Natural killer cell treated with Interleukin-12 subunit alpha and Interleukin-12 subunit beta and Interleukin-15 and Interleukin-18, amount 100 ng/mL, for 72 hours (primary cell): ENCODE results near the gene DAPL1. TPM values are rescaled to one million over a fixed set of nuclear protein-coding genes. Genes with fewer than 3 reads are reported as not detected.

ENCODE experiments used
- ATAC-seq, 2 donors: fragments of 150-1000 bp; cut with Tn5 transposase in 1 of 2; sonication (Bioruptor Pico), chemical (Tn5 transposase) in 1 of 2; 2 replicates each; pipeline ENCODE4 v1.10.0; 2021
- DNase-seq: peaks from one replicate; pipeline ENCODE4 v3.0.0; 2022; ENCODE audit warnings: low spot score
- H3K27ac Mint-ChIP-seq, 2 donors: 1 replicate in 1 of 2; 2 replicates in 1 of 2; pipeline ENCODE4 v1.8.0; 2022; ENCODE audit warnings: mixed read lengths in 2 of 2, mild to moderate bottlenecking in 1 of 2, moderate library complexity in 1 of 2
- H3K27me3 Mint-ChIP-seq, 2 donors: 1 replicate in 1 of 2; 2 replicates in 1 of 2; pipeline ENCODE4 v1.8.0; 2022; ENCODE audit warnings: mixed read lengths in 2 of 2
- H3K36me3 Mint-ChIP-seq: one replicate; pipeline ENCODE4 v1.8.0; 2022; ENCODE audit warnings: mixed read lengths
- H3K4me1 Mint-ChIP-seq, 2 donors: 1 replicate in 1 of 2; 2 replicates in 1 of 2; pipeline ENCODE4 v1.8.0; 2022; ENCODE audit warnings: low read depth in 2 of 2, mixed read lengths in 2 of 2, mild to moderate bottlenecking in 1 of 2
- H3K4me3 Mint-ChIP-seq: one replicate; pipeline ENCODE4 v1.8.0; 2022; ENCODE audit warnings: mixed read lengths
- H3K9me3 Mint-ChIP-seq: 2 replicates; pipeline ENCODE4 v1.8.0; 2022; ENCODE audit warnings: mixed read lengths
- total RNA-seq, 2 donors: library from RNA; stranded (reverse); gene quantifications; one replicate each; pipeline ENCODE4 v1.2.3, GENCODE V29; 2022

DAPL1 gene
- total RNA-seq, 2 donors from 2014 or later = not detected

DNA sequence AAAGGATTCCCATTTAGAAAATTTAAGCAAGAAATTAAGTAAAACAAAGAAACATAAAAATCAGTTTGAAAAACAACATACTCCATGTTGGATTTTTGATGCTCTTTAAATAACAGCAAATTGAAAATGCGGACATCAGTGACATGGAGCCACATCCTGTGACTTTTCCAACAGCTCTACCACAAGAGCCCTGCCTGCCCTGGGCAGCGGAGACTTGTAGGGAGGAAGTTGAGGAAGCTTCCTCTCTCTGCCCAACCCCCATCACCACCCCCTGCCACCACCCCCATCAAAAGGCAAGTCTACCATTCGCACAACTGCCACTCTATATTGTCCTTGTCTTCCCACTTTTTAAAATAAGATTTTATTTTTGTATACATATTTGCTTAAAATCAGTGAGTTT is 32.8 kb upstream of the DAPL1 start:
- peaks cover 0 to 4% of the 10 kb centered on the region in 2 donors for H3K4me1 Mint-ChIP-seq
- peaks cover 2% of the 10 kb centered on the region for H3K9me3 Mint-ChIP-seq
- no peak overlapping the region for H3K4me3 Mint-ChIP-seq
- H3K27me3 Mint-ChIP-seq = no peaks in the 10 kb centered on the region
- no peak overlapping the region for H3K27ac Mint-ChIP-seq
- no peak for DNase-seq
- no peak for ATAC-seq
- no peaks in the 10 kb centered on the region for H3K36me3 Mint-ChIP-seq

DNA sequence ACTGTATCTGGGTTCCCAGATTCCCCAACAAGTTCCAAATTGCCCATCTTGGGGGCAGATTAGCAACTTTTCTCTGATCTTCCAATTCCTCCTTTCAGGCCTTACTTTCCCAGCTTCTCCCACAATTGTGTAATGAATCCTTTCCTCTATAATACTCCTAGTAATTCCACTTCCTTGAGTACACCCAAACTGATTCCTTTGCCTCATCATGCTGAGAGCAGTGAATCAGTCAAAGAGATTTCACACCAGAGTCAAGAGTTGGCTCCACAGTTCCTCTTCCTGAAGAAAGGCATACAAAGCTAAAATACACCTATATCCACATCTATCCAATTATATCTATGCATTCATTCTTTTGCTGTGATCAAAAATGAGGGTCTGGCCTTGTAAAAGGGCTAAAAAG is 28.6 kb upstream of the DAPL1 start:
- Mint-ChIP-seq H3K9me3 (peaks cover 2% of the 10 kb centered on the region), H3K36me3 (no peaks in the 10 kb centered on the region), H3K4me3 (no peak overlapping the region), H3K27me3 (peaks cover 2 to 8% of the 10 kb centered on the region in 2 donors), H3K4me1 (peaks cover 0 to 4% of the 10 kb centered on the region in 2 donors), H3K27ac (no peak overlapping the region)
- DNase-seq (no peak), ATAC-seq (no peak)

GRCh38 chr2:158772306-158773078 is 22.6 kb upstream of the DAPL1 start:
- ATAC-seq (no peak), DNase-seq (no peak)
- Mint-ChIP-seq H3K4me3 (no peak overlapping the region), H3K36me3 (no peaks in the 10 kb centered on the region), H3K27ac (no peak overlapping the region), H3K9me3 (no peaks in the 10 kb centered on the region), H3K4me1 (no peaks in the 10 kb centered on the region), H3K27me3 (peaks cover 2 to 8% of the 10 kb centered on the region in 2 donors)

DNA sequence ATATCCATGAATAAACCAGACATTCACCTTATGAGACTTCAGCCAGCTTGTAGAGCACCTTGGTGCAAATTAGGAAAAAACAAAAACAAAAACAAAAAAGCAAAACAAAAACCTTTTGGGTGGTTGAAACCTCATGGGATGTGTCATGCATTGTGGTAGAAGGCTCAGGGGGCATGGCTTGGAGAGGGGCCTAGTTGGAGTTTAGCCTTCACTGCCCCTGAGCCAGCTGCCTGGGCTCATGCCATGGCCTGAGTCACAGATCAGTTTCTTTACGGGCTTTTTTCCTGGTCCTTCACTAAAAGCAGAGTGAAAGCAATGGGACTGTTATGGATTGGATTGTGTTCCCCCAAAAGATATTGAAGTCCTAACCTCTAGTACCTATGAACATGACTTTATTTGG is 22.0 kb upstream of the DAPL1 start:
- no peak overlapping the region for H3K27ac Mint-ChIP-seq
- no peaks in the 10 kb centered on the region for H3K4me1 Mint-ChIP-seq

GRCh38 chr2:158774681-158775080 is 20.4 kb upstream of the DAPL1 start:
- Mint-ChIP-seq H3K36me3 (no peaks in the 10 kb centered on the region), H3K27me3 (peaks cover 0 to 5% of the 10 kb centered on the region in 2 donors), H3K4me1 (no peaks in the 10 kb centered on the region), H3K9me3 (no peaks in the 10 kb centered on the region), H3K27ac (no peak overlapping the region), H3K4me3 (no peak overlapping the region)
- ATAC-seq = no peak
- no peak for DNase-seq

More for the DNA sequence above, 22.0 kb upstream of the DAPL1 start:
- Mint-ChIP-seq H3K27me3 (peaks cover 2 to 8% of the 10 kb centered on the region in 2 donors), H3K36me3 (no peaks in the 10 kb centered on the region), H3K9me3 (no peaks in the 10 kb centered on the region), H3K4me3 (no peak overlapping the region)
- no peak for ATAC-seq
- DNase-seq = no peak

GRCh38 chr2:158775273-158776027 is 19.7 kb upstream of the DAPL1 start:
- no peak for DNase-seq
- no peak overlapping the region for H3K27ac Mint-ChIP-seq
- no peaks in the 10 kb centered on the region for H3K4me1 Mint-ChIP-seq
- H3K9me3 Mint-ChIP-seq = no peaks in the 10 kb centered on the region
- no peak overlapping the region for H3K4me3 Mint-ChIP-seq
- no peaks in the 10 kb centered on the region for H3K36me3 Mint-ChIP-seq
- ATAC-seq = no peak
- no peaks in the 10 kb centered on the region for H3K27me3 Mint-ChIP-seq

- Mint-ChIP-seq H3K4me1 (no peaks in the 10 kb centered on the region), H3K27ac (no peak overlapping the region), H3K4me3 (no peak overlapping the region), H3K36me3 (no peaks in the 10 kb centered on the region), H3K9me3 (no peaks in the 10 kb centered on the region), H3K27me3 (peaks cover 0 to 4% of the 10 kb centered on the region in 2 donors)
- no peak for DNase-seq
- no peak for ATAC-seq
Observed at GRCh38 chr2:158776231-158776630, 18.9 kb upstream of the DAPL1 start.

DNA sequence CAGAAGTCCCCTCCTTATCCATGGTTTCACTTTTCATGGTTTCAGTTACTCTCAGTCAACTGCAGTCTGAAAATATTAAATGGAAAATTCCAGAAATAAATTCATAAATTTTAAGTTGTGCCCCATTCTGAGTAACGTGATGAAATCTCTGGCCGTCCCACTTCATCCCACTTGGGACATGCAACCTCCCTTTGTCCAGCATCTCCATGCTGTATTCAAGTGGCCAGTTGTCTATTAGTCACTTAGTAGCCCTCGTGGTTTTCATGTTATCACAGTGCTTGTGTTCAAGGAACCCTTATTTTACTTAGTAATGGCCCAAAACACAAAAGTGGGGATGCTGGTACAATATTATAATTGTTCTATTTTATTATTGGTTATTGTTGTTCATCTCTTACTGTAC is 18.0 kb upstream of the DAPL1 start:
- Mint-ChIP-seq H3K27ac (no peak overlapping the region), H3K4me1 (no peaks in the 10 kb centered on the region), H3K27me3 (peaks cover 0 to 7% of the 10 kb centered on the region in 2 donors), H3K9me3 (no peaks in the 10 kb centered on the region), H3K4me3 (no peak overlapping the region), H3K36me3 (no peaks in the 10 kb centered on the region)
- DNase-seq = no peak
- no peak for ATAC-seq

- H3K36me3 Mint-ChIP-seq = no peaks in the 10 kb centered on the region
- no peak for ATAC-seq
- no peak overlapping the region for H3K27ac Mint-ChIP-seq
- H3K9me3 Mint-ChIP-seq = no peaks in the 10 kb centered on the region
- no peak overlapping the region for H3K4me3 Mint-ChIP-seq
- peaks cover 0 to 4% of the 10 kb centered on the region in 2 donors for H3K4me1 Mint-ChIP-seq
- peaks cover 0 to 13% of the 10 kb centered on the region in 2 donors for H3K27me3 Mint-ChIP-seq
- DNase-seq = no peak
Observed at GRCh38 chr2:158778243-158778642, 16.9 kb upstream of the DAPL1 start.

- H3K36me3 Mint-ChIP-seq = no peaks in the 10 kb centered on the region
- H3K4me3 Mint-ChIP-seq = no peak overlapping the region
- H3K27me3 Mint-ChIP-seq = peaks cover 0 to 13% of the 10 kb centered on the region in 2 donors
- peaks cover 4 to 8% of the 10 kb centered on the region in 2 donors for H3K4me1 Mint-ChIP-seq
- DNase-seq = no peak
- no peak for ATAC-seq
- no peaks in the 10 kb centered on the region for H3K9me3 Mint-ChIP-seq
- H3K27ac Mint-ChIP-seq = no peak overlapping the region
Observed at GRCh38 chr2:158779621-158780020, 15.5 kb upstream of the DAPL1 start.

GRCh38 chr2:158781353-158781961 is 13.7 kb upstream of the DAPL1 start:
- Mint-ChIP-seq H3K36me3 (no peaks in the 10 kb centered on the region), H3K9me3 (no peaks in the 10 kb centered on the region), H3K4me1 (peaks cover 4 to 8% of the 10 kb centered on the region in 2 donors), H3K27ac (no peak overlapping the region), H3K27me3 (peaks cover 0 to 13% of the 10 kb centered on the region in 2 donors), H3K4me3 (no peak overlapping the region)
- DNase-seq = no peak
- ATAC-seq = no peak

DNA sequence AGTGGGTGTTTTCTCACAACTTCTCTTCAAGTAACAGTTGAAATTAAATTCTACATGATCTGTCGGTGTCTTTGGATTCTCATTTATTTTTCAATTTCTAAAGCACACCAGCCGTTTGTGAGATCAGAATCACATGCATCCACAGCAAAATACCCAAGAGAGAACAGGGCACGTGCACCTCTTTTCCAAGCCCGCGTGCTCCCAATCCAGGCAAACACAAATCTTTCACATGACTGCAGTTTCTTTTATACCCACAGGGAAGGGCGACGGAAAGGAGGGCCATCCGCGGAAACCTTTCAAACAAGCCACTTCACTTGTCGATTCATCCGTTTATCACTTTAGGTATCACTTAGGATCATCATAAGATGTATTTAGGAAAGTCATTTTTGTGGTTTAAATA is 13.0 kb upstream of the DAPL1 start:
- Mint-ChIP-seq H3K27ac (no peak overlapping the region), H3K27me3 (peaks cover 0 to 13% of the 10 kb centered on the region in 2 donors), H3K36me3 (no peaks in the 10 kb centered on the region), H3K4me1 (peaks cover 4 to 8% of the 10 kb centered on the region in 2 donors), H3K9me3 (no peaks in the 10 kb centered on the region), H3K4me3 (no peak overlapping the region)
- ATAC-seq = no peak
- no peak for DNase-seq

- H3K27ac Mint-ChIP-seq = no peak overlapping the region
- no peak overlapping the region for H3K4me3 Mint-ChIP-seq
- no peaks in the 10 kb centered on the region for H3K36me3 Mint-ChIP-seq
- H3K27me3 Mint-ChIP-seq = peaks cover 0 to 13% of the 10 kb centered on the region in 2 donors
- DNase-seq (no peak), ATAC-seq (no peak)
- peaks cover 4 to 8% of the 10 kb centered on the region in 2 donors for H3K4me1 Mint-ChIP-seq
- H3K9me3 Mint-ChIP-seq = no peaks in the 10 kb centered on the region
Observed at GRCh38 chr2:158782616-158783015, 12.5 kb upstream of the DAPL1 start.

GRCh38 chr2:158783923-158784322 is 11.2 kb upstream of the DAPL1 start:
- Mint-ChIP-seq H3K36me3 (no peaks in the 10 kb centered on the region), H3K9me3 (no peaks in the 10 kb centered on the region), H3K27me3 (peaks cover 0 to 13% of the 10 kb centered on the region in 2 donors), H3K4me1 (peaks cover 4 to 8% of the 10 kb centered on the region in 2 donors), H3K27ac (no peak overlapping the region), H3K4me3 (no peak overlapping the region)
- DNase-seq (no peak), ATAC-seq (peak in 1 of 2 donors; percentile 51)
